ENCODE measurements around the gene BRPF1. TPM values are rescaled to one million over a fixed set of nuclear protein-coding genes. Genes with fewer than 3 reads are reported as not detected.
A peak's percentile ranks its signal among the peaks of the same experiment; 100 is the strongest.

The BRPF1 gene
- total RNA-seq, 1 donor from 2014 or later, result 23.0 TPM

DNA sequence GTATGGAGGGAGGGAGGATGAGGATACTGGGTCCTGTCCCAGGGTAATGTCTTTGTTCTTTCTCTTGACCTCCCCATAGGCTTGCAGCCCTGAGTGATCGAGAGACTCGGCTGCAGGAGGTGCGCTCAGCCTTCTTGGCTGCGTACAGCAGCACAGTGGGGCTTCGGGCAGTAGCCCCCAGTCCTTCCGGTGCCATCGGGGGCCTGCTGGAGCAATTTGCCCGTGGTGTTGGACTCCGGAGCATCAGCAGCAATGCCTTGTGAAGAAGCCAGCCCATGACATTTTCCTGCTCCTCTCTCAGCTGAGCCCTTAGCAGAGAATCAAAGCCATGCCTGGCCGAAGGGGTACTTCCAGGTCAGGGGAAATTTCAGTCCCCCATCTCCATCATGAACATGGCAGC is 29.8 kb upstream of the BRPF1 start:
- Mint-ChIP-seq H3K27me3 (ENCODE audit: unreplicated experiment) (peaks cover 15% of the 10 kb centered on the region), H3K36me3 (ENCODE audit: unreplicated experiment) (peaks cover 13% of the 10 kb centered on the region), H3K9me3 (ENCODE audit: unreplicated experiment) (no peaks in the 10 kb centered on the region), H3K27ac (ENCODE audit: unreplicated experiment) (no peak overlapping the region), H3K4me1 (ENCODE audit: unreplicated experiment) (peaks cover 14% of the 10 kb centered on the region), H3K4me3 (ENCODE audit: unreplicated experiment) (no peak overlapping the region)
- no peak for DNase-seq (ENCODE audit: extremely low spot score, unreplicated experiment)
- TF ChIP-seq CTCF (IDR thresholded peaks at IDR 0.05), result no peak

- no peaks in the 10 kb centered on the region for H3K9me3 Mint-ChIP-seq (ENCODE audit: unreplicated experiment)
- no peak overlapping the region for H3K27ac Mint-ChIP-seq (ENCODE audit: unreplicated experiment)
- peak overlapping the region; percentile 27 for H3K4me3 Mint-ChIP-seq (ENCODE audit: unreplicated experiment)
- H3K4me1 Mint-ChIP-seq (ENCODE audit: unreplicated experiment), result peaks cover 14% of the 10 kb centered on the region
- H3K27me3 Mint-ChIP-seq (ENCODE audit: unreplicated experiment), result peaks cover 22% of the 10 kb centered on the region
- TF ChIP-seq CTCF (IDR thresholded peaks at IDR 0.05), result no peak
- H3K36me3 Mint-ChIP-seq (ENCODE audit: unreplicated experiment), result peaks cover 5% of the 10 kb centered on the region
- no peak for DNase-seq (ENCODE audit: extremely low spot score, unreplicated experiment)
Measured at GRCh38 chr3:9703240-9703639, 28.3 kb upstream of the BRPF1 start.

GRCh38 chr3:9703736-9704346 is 27.7 kb upstream of the BRPF1 start, which contains the start of gene CPNE9:
TSS of gene CPNE9 (plus strand) at chr3:9703833. CDS start at chr3:9703997, 164 bp downstream.
- H3K27me3 Mint-ChIP-seq (ENCODE audit: unreplicated experiment), result peaks cover 24% of the 10 kb centered on the region
- peaks cover 14% of the 10 kb centered on the region for H3K4me1 Mint-ChIP-seq (ENCODE audit: unreplicated experiment)
- no peak for TF ChIP-seq CTCF (IDR thresholded peaks at IDR 0.05)
- no peaks in the 10 kb centered on the region for H3K9me3 Mint-ChIP-seq (ENCODE audit: unreplicated experiment)
- peaks cover 5% of the 10 kb centered on the region for H3K36me3 Mint-ChIP-seq (ENCODE audit: unreplicated experiment)
- DNase-seq (ENCODE audit: extremely low spot score, unreplicated experiment), result no peak
- H3K4me3 Mint-ChIP-seq (ENCODE audit: unreplicated experiment), result peak within 1 kb of the TSS; percentile 62
- no peak within 1 kb of the TSS for H3K27ac Mint-ChIP-seq (ENCODE audit: unreplicated experiment)

- H3K4me1 Mint-ChIP-seq (ENCODE audit: unreplicated experiment), result peaks cover 14% of the 10 kb centered on the region
- no peak for TF ChIP-seq CTCF (IDR thresholded peaks at IDR 0.05)
- peak overlapping the region; percentile 62 for H3K4me3 Mint-ChIP-seq (ENCODE audit: unreplicated experiment)
- H3K36me3 Mint-ChIP-seq (ENCODE audit: unreplicated experiment), result peaks cover 5% of the 10 kb centered on the region
- H3K9me3 Mint-ChIP-seq (ENCODE audit: unreplicated experiment), result no peaks in the 10 kb centered on the region
- H3K27ac Mint-ChIP-seq (ENCODE audit: unreplicated experiment), result no peak overlapping the region
- H3K27me3 Mint-ChIP-seq (ENCODE audit: unreplicated experiment), result peaks cover 24% of the 10 kb centered on the region
- DNase-seq (ENCODE audit: extremely low spot score, unreplicated experiment), result no peak
Measured at GRCh38 chr3:9704347-9705322, 26.9 kb upstream of the BRPF1 start.

DNA sequence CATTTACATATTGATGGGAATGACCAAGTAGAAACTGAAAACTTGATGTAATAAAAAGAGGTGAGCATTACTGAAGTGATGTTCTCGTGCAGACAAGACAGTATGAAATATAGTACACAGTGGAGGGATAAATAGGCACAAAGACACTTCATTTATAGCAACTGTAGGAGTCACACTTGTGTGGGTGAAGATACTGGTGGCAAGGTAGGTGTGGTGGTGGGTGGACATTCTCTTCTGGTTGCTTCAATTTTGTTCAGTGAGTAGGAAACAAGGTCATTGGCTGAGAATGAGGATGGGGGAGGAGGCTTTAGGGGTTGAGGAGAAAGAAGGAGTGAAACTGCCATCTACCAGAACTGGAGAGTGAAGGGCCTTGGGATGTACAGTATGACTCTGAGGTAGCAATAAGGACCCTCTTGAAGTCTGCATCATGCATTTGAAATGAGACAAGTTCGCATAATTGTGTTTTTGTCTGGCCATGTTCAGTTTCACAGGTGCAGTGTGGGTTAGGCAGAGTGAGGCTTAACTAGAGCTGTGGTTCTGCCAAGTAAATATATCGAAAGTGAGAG is 21.3 kb upstream of the BRPF1 start:
- no peaks in the 10 kb centered on the region for H3K9me3 Mint-ChIP-seq (ENCODE audit: unreplicated experiment)
- H3K36me3 Mint-ChIP-seq (ENCODE audit: unreplicated experiment), result no peaks in the 10 kb centered on the region
- no peak for TF ChIP-seq CTCF (IDR thresholded peaks at IDR 0.05)
- H3K27me3 Mint-ChIP-seq (ENCODE audit: unreplicated experiment), result peaks cover 34% of the 10 kb centered on the region
- H3K4me3 Mint-ChIP-seq (ENCODE audit: unreplicated experiment), result no peak overlapping the region
- no peak for DNase-seq (ENCODE audit: extremely low spot score, unreplicated experiment)
- H3K4me1 Mint-ChIP-seq (ENCODE audit: unreplicated experiment), result no peaks in the 10 kb centered on the region
- no peak overlapping the region for H3K27ac Mint-ChIP-seq (ENCODE audit: unreplicated experiment)
